CD14-positive monocyte (primary cell): ENCODE results near the gene BMP4. TPM values are rescaled to one million over a fixed set of nuclear protein-coding genes. Genes with fewer than 3 reads are reported as not detected.

ENCODE experiments used
- DNase-seq, 3 donors: peaks; one replicate each; pipeline ENCODE4 v3.0.0-alpha.2; 2011 to 2022
- H2AFZ ChIP-seq: 2 replicates; pipeline ENCODE4 v1.6.0; 2012; ENCODE audit warnings: mild to moderate bottlenecking, low read depth, low read length, inconsistent platforms; ENCODE audit not compliant: insufficient read depth, poor library complexity, severe bottlenecking
- H3K27ac ChIP-seq, 2 donors: 1 replicate in 1 of 2; 2 replicates in 1 of 2; pipeline ENCODE4 v1.5.1; 2012 to 2013; ENCODE audit warnings: low read length in 2 of 2, control low read depth in 1 of 2, inconsistent platforms in 1 of 2, low read depth in 1 of 2, mild to moderate bottlenecking in 1 of 2
- H3K27me3 ChIP-seq, 2 donors: one replicate each; pipeline versions ENCODE4 v1.6.0 to v1.6.1; 2011 to 2013; ENCODE audit warnings: low read length in 2 of 2; ENCODE audit not compliant: control insufficient read depth in 2 of 2, insufficient read depth in 2 of 2
- H3K36me3 ChIP-seq, 2 donors: replicated peaks in 1 of 2; 1 replicate in 1 of 2; 2 replicates in 1 of 2; pipeline versions ENCODE4 v1.5.1 to v1.6.1; 2012 to 2013; ENCODE audit warnings: low read length in 2 of 2, control low read depth in 1 of 2, inconsistent platforms in 1 of 2, mild to moderate bottlenecking in 1 of 2; ENCODE audit not compliant: insufficient read depth in 2 of 2, control insufficient read depth in 1 of 2
- H3K4me1 ChIP-seq, 2 donors: 1 replicate in 1 of 2; 2 replicates in 1 of 2; pipeline versions ENCODE4 v1.5.1 to v1.6.1; 2012 to 2013; ENCODE audit warnings: low read length in 2 of 2, control low read depth in 1 of 2, inconsistent platforms in 1 of 2, mild to moderate bottlenecking in 1 of 2, moderate library complexity in 1 of 2; ENCODE audit not compliant: insufficient read depth in 2 of 2, control insufficient read depth in 1 of 2
- H3K4me2 ChIP-seq: replicated peaks from 2 replicates; pipeline ENCODE3; 2012; ENCODE audit warnings: low read length, moderate library complexity, mild to moderate bottlenecking; ENCODE audit not compliant: poor library complexity, severe bottlenecking; ENCODE audit errors: extremely low read depth
- H3K4me3 ChIP-seq, 3 experiments: fragments of 200-600 bp in 1 of 3; sonication (generic) in 1 of 3; replicated peaks in 1 of 3; 1 replicate in 2 of 3; 2 replicates in 1 of 3; pipeline ENCODE4 v1.5.1; 2011 to 2013; ENCODE audit warnings: low read length in 3 of 3, mild to moderate bottlenecking in 3 of 3, control low read depth in 2 of 3, low read depth in 2 of 3, inconsistent platforms in 1 of 3, moderate library complexity in 1 of 3
- H3K79me2 ChIP-seq: 2 replicates; pipeline ENCODE4 v1.6.0; 2012; ENCODE audit warnings: mild to moderate bottlenecking, control low read depth, inconsistent platforms, low read length, moderate library complexity; ENCODE audit not compliant: insufficient read depth
- H3K9ac ChIP-seq: 2 replicates; pipeline ENCODE4 v1.6.0; 2017; ENCODE audit warnings: low read length, mild to moderate bottlenecking; ENCODE audit not compliant: insufficient read depth, poor library complexity, severe bottlenecking
- H3K9me3 ChIP-seq, 2 donors: replicated peaks in 1 of 2; 1 replicate in 1 of 2; 2 replicates in 1 of 2; pipeline versions ENCODE4 v1.5.1 to v1.6.1; 2012 to 2013; ENCODE audit warnings: low read length in 2 of 2, control low read depth in 1 of 2; ENCODE audit not compliant: control insufficient read depth in 1 of 2, insufficient read depth in 1 of 2
- H4K20me1 ChIP-seq: 2 replicates; pipeline ENCODE4 v1.6.0; 2012; ENCODE audit warnings: mild to moderate bottlenecking, low read length, control low read depth, moderate library complexity; ENCODE audit not compliant: insufficient read depth
- H3K27ac Mint-ChIP-seq, 7 donors: one replicate each; pipeline ENCODE4 v1.8.0; 2020; ENCODE audit warnings: mild to moderate bottlenecking in 7 of 7, mixed read lengths in 7 of 7, moderate library complexity in 6 of 7, inconsistent platforms in 2 of 7
- H3K27me3 Mint-ChIP-seq, 3 donors: one replicate each; pipeline ENCODE4 v1.8.0; 2021 to 2022; ENCODE audit warnings: low read depth in 3 of 3, mild to moderate bottlenecking in 3 of 3, mixed read lengths in 3 of 3, moderate library complexity in 3 of 3, inconsistent platforms in 1 of 3
- H3K36me3 Mint-ChIP-seq, 2 donors: one replicate each; pipeline ENCODE4 v1.8.0; 2020; ENCODE audit warnings: mixed read lengths in 2 of 2, inconsistent platforms in 1 of 2, mild to moderate bottlenecking in 1 of 2
- H3K4me1 Mint-ChIP-seq: one replicate; pipeline ENCODE4 v1.8.0; 2020; ENCODE audit warnings: mild to moderate bottlenecking, mixed read lengths
- H3K4me3 Mint-ChIP-seq, 2 donors: one replicate each; pipeline ENCODE4 v1.8.0; 2020; ENCODE audit warnings: mild to moderate bottlenecking in 2 of 2, mixed read lengths in 2 of 2, moderate library complexity in 1 of 2
- H3K9me3 Mint-ChIP-seq, 7 donors: one replicate each; pipeline ENCODE4 v1.8.0; 2020 to 2022; ENCODE audit warnings: mixed read lengths in 7 of 7, mild to moderate bottlenecking in 6 of 7, moderate library complexity in 6 of 7, inconsistent platforms in 2 of 7
- CTCF ChIP-seq: fragments of 200-600 bp; IDR thresholded peaks from one replicate; pipeline ENCODE4 v1.8.0; 2022; ENCODE audit warnings: antibody characterized with exemption, mild to moderate bottlenecking
- WGBS: methylation state at CpG from one replicate; pipeline ENCODE4 v1.1.5; 2013; ENCODE audit warnings: missing lambda C conversion rate; ENCODE audit not compliant: insufficient coverage; 5-methylcytosine and 5-hydroxymethylcytosine counted together
- intact Hi-C, 2 donors: fragments of 100-400 bp; cut with micrococcal nuclease; formaldehyde crosslinking; loops; one replicate each; pipeline versions ENCODE4 v1.15.0 to v1.15.1; 2023
- polyA plus RNA-seq, 3 donors: library from polyadenylated mRNA; depleted of rRNA in 1 of 3; unstranded in 2 of 3; stranded (reverse) in 1 of 3; fragments of 300-500 nt in 2 of 3; fragments of >200 nt in 1 of 3; fragmentation: Illumina TruSeq in 2 of 3; gene quantifications; 1 replicate in 2 of 3; 2 replicates in 1 of 3; pipeline ENCODE4 v1.2.3, GENCODE V29; 2012 to 2021

The BMP4 gene
- polyA plus RNA-seq, 3 donors, result 0.28 TPM; not detected in 2

DNA sequence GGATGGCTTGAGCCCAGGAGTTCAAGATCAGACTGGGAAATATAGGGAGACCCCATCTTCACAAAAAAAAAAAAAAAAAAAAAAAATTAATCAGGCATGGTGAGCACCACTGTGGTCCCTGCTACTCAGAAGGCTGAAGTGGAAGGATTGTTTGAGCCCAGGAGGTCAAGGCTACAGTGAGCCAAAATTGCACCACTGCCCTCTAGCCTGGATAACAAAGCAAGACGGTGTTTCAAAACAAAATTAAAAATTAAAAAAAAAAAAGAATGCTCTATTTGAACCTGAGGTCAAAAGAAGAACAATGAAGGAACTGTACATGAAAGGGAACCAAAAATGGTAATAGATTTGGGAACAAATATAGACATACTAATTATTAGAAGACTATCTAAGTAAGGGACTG lies 40.4 kb downstream of the BMP4 start:
- Histone ChIP-seq H4K20me1 (no peaks in the 10 kb centered on the region), H3K9ac (no peak overlapping the region), H3K4me1 (no peaks in the 10 kb centered on the region), H3K27ac (no peak overlapping the region), H3K79me2 (no peaks in the 10 kb centered on the region), H2AFZ (no peak overlapping the region), H3K4me3 (no peak overlapping the region), H3K9me3 (peaks cover 0 to 3% of the 10 kb centered on the region in 2 donors), H3K27me3 (no peaks in the 10 kb centered on the region), H3K4me2 (no peak overlapping the region), H3K36me3 (no peaks in the 10 kb centered on the region)
- no peak for TF ChIP-seq CTCF
- no peak overlapping the region for H3K4me3 Mint-ChIP-seq
- no peak for DNase-seq
- no peak overlapping the region for H3K27ac Mint-ChIP-seq
- no peaks in the 10 kb centered on the region for H3K36me3 Mint-ChIP-seq
- peaks cover 1 to 11% (median 8%) of the 10 kb centered on the region in 7 donors for H3K9me3 Mint-ChIP-seq
- intact Hi-C loops, result no loop called here
- H3K27me3 Mint-ChIP-seq, result peaks cover 0 to 4% (median 0%) of the 10 kb centered on the region in 3 donors
- WGBS, result no CpG with 5 or more reads among the region's 1 CpG
- no peaks in the 10 kb centered on the region for H3K4me1 Mint-ChIP-seq

- Mint-ChIP-seq H3K27me3 (peaks cover 0 to 4% (median 0%) of the 10 kb centered on the region in 3 donors), H3K4me1 (no peaks in the 10 kb centered on the region), H3K4me3 (no peak overlapping the region), H3K36me3 (no peaks in the 10 kb centered on the region), H3K27ac (no peak overlapping the region), H3K9me3 (peaks cover 1 to 11% (median 8%) of the 10 kb centered on the region in 7 donors)
- no peak overlapping the region for H3K27ac ChIP-seq
- DNase-seq, result no peak
- no peaks in the 10 kb centered on the region for H3K79me2 ChIP-seq
- no peaks in the 10 kb centered on the region for H4K20me1 ChIP-seq
- H3K9ac ChIP-seq, result no peak overlapping the region
- no peak overlapping the region for H3K4me3 ChIP-seq
- no peak overlapping the region for H2AFZ ChIP-seq
- H3K36me3 ChIP-seq, result no peaks in the 10 kb centered on the region
- no peaks in the 10 kb centered on the region for H3K4me1 ChIP-seq
- no CpG with 5 or more reads among the region's 4 CpGs for WGBS
- TF ChIP-seq CTCF, result no peak
- peaks cover 0 to 3% of the 10 kb centered on the region in 2 donors for H3K9me3 ChIP-seq
- H3K4me2 ChIP-seq, result no peak overlapping the region
- intact Hi-C loops, result no loop called here
- H3K27me3 ChIP-seq, result no peaks in the 10 kb centered on the region
Observed at GRCh38 chr14:53915364-53916014, 41.1 kb downstream of the BMP4 start.
